GM18520 (cell line): ENCODE data around the gene GPRIN1.

ENCODE experiments used
- ATAC-seq: cut with Tn5 transposase; IDR thresholded peaks from one replicate; pipeline ENCODE4 v1.9.1; 2021; ENCODE audit not compliant: unreplicated experiment

GPRIN1 gene

GRCh38 chr5:176609724-176610434 lies at the start of gene GPRIN1:
GPRIN1 (minus strand) TSS chr5:176610156; CDS start chr5:176599834, 10,322 bp downstream.
- ATAC-seq: peak; percentile 62

DNA sequence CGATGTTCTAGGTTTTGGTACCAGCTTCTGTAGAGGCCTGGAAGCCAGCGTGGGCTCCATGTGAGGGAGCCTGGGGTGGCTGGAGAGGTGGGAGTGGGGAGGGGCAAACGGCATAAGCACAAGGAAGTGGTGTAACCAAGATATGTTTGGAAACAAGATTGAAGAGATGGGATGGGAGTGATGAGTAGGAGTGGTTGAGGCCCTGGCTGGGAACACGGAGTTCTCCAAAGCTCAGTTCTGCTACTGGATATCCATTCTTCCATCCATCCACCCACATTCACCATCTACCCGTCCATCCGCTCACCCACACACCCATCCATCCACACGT lies 49.5 kb upstream of the GPRIN1 start:
- no peak for ATAC-seq

DNA sequence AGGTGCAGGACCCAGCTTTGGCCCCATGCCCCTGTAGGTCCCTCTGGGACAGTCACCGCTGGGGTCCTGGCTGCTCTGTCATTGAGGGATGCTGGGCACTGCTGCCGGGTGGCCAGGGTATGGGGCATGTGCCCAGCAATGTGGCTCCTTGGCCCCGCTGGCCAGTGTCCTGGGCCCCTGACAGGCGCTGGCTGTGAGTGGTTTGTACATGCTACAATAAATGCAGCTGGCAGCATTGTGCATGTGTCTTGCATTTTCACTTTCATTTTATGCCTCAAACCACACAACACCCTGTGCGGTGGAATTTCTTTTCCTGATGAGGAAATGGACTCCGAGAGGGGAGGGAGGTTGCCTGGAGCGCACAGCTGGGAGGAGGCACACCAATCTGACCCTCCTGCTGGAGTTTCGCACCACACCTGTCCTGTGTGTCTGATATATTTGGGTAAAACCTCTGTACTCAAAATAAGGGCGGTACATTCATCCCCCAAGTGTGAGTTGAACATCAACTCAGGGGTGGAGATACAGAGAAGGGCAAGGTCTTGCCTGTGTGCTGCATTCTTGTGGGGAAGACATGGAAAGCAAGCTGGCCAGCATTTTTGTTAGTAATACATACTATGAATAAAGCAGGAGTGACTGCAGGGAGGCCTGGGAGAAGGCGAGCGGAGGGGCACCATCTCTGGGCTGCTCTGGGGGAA lies 49.0 kb upstream of the GPRIN1 start:
- no peak for ATAC-seq

- ATAC-seq: no peak
Measured at GRCh38 chr5:176658007-176658599, 48.1 kb upstream of the GPRIN1 start.

DNA sequence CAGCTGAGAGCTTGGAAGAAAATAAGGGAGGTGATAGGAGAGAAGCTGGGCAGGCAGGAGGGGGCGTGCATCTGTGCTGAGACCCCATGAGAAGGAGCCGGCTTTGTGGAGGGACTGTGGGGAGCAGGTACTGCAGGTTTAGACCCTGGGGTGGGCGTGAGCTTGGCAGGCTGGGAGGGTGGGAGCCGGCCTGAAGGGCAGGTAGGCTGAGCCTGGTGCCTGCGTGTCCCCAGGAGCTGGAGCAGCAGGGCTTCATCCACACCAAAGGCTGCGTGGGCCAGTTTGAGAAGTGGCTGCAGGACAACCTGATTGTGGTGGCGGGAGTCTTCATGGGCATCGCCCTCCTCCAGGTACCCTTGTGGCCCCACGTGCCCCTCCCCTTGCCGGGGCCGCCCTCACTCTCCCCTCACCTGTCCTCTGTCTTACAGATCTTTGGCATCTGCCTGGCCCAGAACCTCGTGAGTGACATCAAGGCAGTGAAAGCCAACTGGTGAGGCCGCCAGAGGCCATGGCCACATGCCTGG lies 46.6 kb upstream of the GPRIN1 start:
- no peak for ATAC-seq

DNA sequence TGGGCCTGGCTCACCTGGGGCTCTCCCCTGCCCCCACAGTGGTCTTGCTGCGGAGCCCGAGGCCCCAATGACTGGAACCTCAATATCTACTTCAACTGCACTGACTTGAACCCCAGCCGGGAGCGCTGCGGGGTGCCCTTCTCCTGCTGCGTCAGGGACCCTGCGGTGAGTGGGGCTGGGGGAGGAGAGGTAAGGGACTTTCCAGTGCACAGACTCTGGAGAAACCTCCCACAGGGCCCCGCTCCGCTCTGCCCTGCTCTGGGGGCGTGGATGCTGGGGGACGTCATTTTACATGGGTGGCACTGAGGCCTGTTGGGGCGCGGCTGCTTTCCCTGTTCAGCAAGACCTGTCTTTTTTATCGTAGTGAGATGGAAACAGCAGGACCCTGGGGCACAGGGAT lies 44.9 kb upstream of the GPRIN1 start:
- no peak for ATAC-seq

GRCh38 chr5:176653401-176654385 lies 43.7 kb upstream of the GPRIN1 start:
- no peak for ATAC-seq

GRCh38 chr5:176652136-176652535 lies 42.2 kb upstream of the GPRIN1 start:
- ATAC-seq: no peak

GRCh38 chr5:176651472-176651980 lies 41.6 kb upstream of the GPRIN1 start:
- no peak for ATAC-seq

- no peak for ATAC-seq
Measured at GRCh38 chr5:176650354-176650884, 40.5 kb upstream of the GPRIN1 start.

GRCh38 chr5:176648474-176649194 lies 38.7 kb upstream of the GPRIN1 start:
- no peak for ATAC-seq

DNA sequence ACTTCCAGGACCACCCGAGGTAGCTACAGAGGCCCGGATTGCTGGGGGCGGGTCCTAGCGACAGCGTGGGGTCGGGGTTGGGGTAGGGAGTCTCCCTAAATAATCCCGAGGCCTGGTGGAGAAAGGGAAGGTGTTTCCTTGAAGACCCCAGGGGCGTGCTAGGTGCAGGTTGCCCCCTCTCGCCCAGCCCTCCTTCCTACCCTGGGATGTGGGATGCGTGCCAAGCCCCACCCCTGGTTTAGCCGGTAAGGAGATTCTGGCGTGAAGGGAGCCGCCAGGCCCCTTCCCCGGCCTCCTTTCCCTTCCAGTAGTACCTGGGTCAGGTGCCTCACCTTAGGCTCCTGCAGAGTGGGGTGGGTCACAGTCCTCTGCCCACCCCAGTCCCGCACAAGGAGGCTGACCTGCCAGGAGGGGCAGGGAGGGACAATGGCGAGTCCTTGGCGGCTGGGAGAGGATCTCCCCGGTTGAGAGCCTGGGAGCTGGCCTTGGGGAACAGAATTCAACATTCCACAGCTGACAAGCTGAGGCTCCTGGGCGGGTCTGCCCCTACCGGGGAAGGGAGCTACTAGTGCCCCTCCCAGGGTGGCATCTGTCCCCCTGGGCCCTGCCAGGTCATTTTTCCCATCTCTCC lies 38.0 kb upstream of the GPRIN1 start:
- ATAC-seq: no peak

DNA sequence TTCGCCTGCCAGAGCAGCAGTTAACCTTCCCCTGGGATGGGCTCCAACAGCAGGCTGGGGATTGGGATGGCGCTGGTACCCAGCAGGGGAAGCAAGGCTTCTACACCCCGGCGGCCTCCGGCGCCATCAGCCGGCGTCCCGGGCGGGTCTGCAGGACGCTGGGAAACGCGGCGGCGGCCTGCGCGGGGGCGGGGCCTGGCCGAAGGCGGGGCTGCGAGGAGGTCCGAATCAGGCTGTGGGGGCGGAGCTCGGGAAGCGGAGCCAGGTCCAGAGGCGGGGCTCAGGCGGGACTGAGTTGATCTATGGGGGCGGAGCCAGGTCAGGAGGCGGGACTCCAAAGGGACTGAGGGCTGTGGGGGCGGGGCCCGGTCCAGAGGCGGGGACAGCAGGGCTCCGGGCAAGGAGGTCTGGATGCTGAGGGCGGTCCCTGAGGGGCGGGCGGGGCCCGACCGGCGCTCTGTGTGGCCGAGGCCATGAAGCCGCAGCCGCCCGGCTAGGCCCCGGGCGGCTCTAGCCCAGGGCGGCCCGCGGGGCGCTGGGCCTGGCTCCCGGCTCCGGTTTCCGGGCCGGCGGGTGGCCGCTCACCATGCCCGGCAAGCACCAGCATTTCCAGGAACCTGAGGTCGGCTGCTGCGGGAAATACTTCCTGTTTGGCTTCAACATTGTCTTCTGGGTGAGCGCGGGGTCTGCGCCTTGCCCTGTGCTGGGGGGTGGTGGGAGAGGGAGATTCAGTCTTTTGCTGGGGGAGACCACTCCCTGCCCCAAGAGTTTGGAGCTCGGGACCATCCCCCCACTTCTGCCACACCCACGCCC lies 37.3 kb upstream of the GPRIN1 start, which contains the start of gene TSPAN17:
TSPAN17 (plus strand) TSS at position 455 of the 813 bp plus-strand sequence; CDS start at position 587, 132 bp downstream.
- peak; percentile 83 for ATAC-seq

DNA sequence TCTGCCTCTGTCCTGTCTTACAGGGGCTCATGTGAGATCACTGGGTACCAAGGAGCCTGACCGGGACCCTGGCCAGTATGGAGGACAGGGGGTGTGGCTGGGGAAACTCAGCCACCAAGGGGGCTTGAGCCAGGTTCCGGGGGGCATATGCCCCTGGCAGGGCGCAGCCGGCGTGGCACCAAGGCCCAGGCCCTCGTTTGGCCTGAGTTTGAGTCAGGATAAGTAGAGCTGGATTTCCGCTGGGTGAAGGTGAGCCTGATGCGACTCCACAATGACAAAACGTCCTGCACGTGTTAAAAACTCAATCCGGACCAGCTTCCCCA lies 36.7 kb upstream of the GPRIN1 start:
- ATAC-seq: peak; percentile 3

DNA sequence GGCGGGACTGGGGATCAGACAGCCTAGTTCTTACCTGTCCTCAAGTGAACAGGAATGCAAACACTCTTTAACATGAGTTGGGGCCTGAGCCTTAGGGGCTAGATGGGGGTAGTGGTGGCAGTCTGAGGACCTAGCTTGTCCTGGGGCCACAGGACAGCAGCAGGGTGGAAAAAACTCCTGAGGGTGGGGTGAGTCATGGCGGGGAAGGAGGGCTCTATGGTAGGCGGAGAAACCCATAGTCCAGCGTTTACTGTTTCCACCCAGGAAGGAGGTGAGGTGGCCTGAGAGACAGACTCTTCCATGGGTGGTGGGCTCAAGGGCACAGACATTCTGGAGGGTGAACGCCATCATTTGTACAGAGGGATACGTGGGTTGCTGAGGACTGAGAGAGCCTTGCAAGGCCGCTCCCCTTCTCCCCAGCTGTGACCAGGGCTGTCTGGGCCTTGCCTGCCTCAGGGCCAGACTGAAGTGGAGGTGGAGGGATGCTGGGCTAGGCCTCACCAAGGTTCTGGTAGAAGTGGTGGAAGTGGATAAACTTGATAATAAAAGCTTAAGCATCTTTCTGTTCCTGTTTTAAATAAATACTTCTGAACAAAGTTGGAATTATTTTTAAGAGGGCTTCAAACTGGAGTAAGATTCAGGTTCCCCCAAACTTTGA lies 36.2 kb upstream of the GPRIN1 start:
- no peak for ATAC-seq

- ATAC-seq: no peak
Measured at GRCh38 chr5:176644878-176645670, 35.1 kb upstream of the GPRIN1 start.

- no peak for ATAC-seq
Measured at GRCh38 chr5:176644294-176644693, 34.3 kb upstream of the GPRIN1 start.
